T-helper 2 cell (primary cell): ENCODE data around the gene LRP1B.
"Not testable (repeated sequence)": the region's sequence is repeated elsewhere in the genome, so short reads cannot be mapped to it uniquely, and the experiment has no call there.

Experiments
- DNase-seq, 5 experiments: peaks; one replicate each; pipeline versions ENCODE4 v3.0.0 to v3.0.0-alpha.2; 2012 to 2022

The LRP1B gene

GRCh38 chr2:141207036-141207385 is 923.8 kb downstream of the LRP1B start:
- no peak for DNase-seq

GRCh38 chr2:141201016-141201565 is 929.7 kb downstream of the LRP1B start:
- no peak for DNase-seq

- DNase-seq = no peak
Measured at GRCh38 chr2:141200191-141200590, 930.6 kb downstream of the LRP1B start.

- no peak for DNase-seq
Measured at GRCh38 chr2:141199711-141200110, 931.1 kb downstream of the LRP1B start.

- DNase-seq = no peak
Measured at GRCh38 chr2:141195087-141195486, 935.7 kb downstream of the LRP1B start.

- no peak for DNase-seq
Measured at GRCh38 chr2:141187075-141187439, 943.8 kb downstream of the LRP1B start.

- DNase-seq = no peak
Measured at GRCh38 chr2:141186413-141187074, 944.3 kb downstream of the LRP1B start.

- DNase-seq = no peak
Measured at GRCh38 chr2:141182246-141182645, 948.6 kb downstream of the LRP1B start.

- DNase-seq = not testable (repeated sequence)
Measured at GRCh38 chr2:141169117-141169516, 961.7 kb downstream of the LRP1B start.

GRCh38 chr2:141162314-141162713 is 968.5 kb downstream of the LRP1B start:
- DNase-seq = no peak

- DNase-seq = no peak
Measured at GRCh38 chr2:141151611-141152286, 979.1 kb downstream of the LRP1B start.

- DNase-seq = no peak
Measured at GRCh38 chr2:141142025-141142424, 988.8 kb downstream of the LRP1B start.

- peak in 1 of 5 experiments; percentile 1 for DNase-seq
Measured at GRCh38 chr2:141137122-141137693, 993.6 kb downstream of the LRP1B start.

GRCh38 chr2:141133883-141134282 is 996.9 kb downstream of the LRP1B start:
- no peak for DNase-seq

- DNase-seq = no peak
Measured at GRCh38 chr2:141125432-141125831, 1005.4 kb downstream of the LRP1B start.

GRCh38 chr2:141118836-141119235 is 1012.0 kb downstream of the LRP1B start:
- DNase-seq = no peak

GRCh38 chr2:141113301-141113700 is 1017.5 kb downstream of the LRP1B start:
- DNase-seq = no peak

- DNase-seq = no peak
Measured at GRCh38 chr2:141109633-141110032, 1021.2 kb downstream of the LRP1B start.

- DNase-seq = no peak
Measured at GRCh38 chr2:141105763-141106162, 1025.1 kb downstream of the LRP1B start.

GRCh38 chr2:141103216-141103615 is 1027.6 kb downstream of the LRP1B start:
- DNase-seq = no peak

GRCh38 chr2:141079231-141079630 is 1051.6 kb downstream of the LRP1B start:
- no peak for DNase-seq

- no peak for DNase-seq
Measured at GRCh38 chr2:141075753-141076152, 1055.1 kb downstream of the LRP1B start.

- DNase-seq = no peak
Measured at GRCh38 chr2:141068053-141068682, 1062.6 kb downstream of the LRP1B start.

- no peak for DNase-seq
Measured at GRCh38 chr2:141065042-141065441, 1065.8 kb downstream of the LRP1B start.
